H1 (cell line): ENCODE measurements around the gene CHPF. TPM values are rescaled to one million over a fixed set of nuclear protein-coding genes. Genes with fewer than 3 reads are reported as not detected.

Experiments used
- CBX5 ChIP-seq: fragments of 300-800, 300-1000 bp; sonication (generic); IDR thresholded peaks from 2 replicates; pipeline ENCODE4 v1.7.1; 2016; ENCODE audit warnings: antibody characterized with exemption, low read length, low read depth
- CBX8 ChIP-seq: fragments of 300-800, 300-1000 bp; sonication (generic); IDR thresholded peaks from 2 replicates; pipeline ENCODE4 v1.7.1; 2016; ENCODE audit warnings: low read depth, low read length, borderline replicate concordance
- CHD7 ChIP-seq: fragments of 300-600 bp; sonication (generic); IDR thresholded peaks from 2 replicates; pipeline ENCODE4 v1.7.1; 2012; ENCODE audit warnings: low read length, moderate library complexity, mild to moderate bottlenecking, inconsistent platforms; ENCODE audit not compliant: insufficient replicate concordance
- CTBP2 ChIP-seq: IDR thresholded peaks from 2 replicates; pipeline ENCODE4 v1.7.0; 2011; ENCODE audit warnings: borderline replicate concordance, mild to moderate bottlenecking, moderate library complexity, mixed read lengths, low read length; ENCODE audit not compliant: insufficient read depth, insufficient read length
- EZH2 ChIP-seq: fragments of 200-600 bp; sonication (generic); IDR thresholded peaks from 2 replicates; pipeline ENCODE4 v1.7.1; 2012; ENCODE audit warnings: low read depth, mild to moderate bottlenecking, moderate library complexity, low read length, inconsistent platforms; ENCODE audit not compliant: severe bottlenecking
- KDM1A ChIP-seq: fragments of 200-600, 300-600 bp; sonication (generic); IDR thresholded peaks from 2 replicates; pipeline ENCODE4 v1.7.1; 2016; ENCODE audit warnings: mild to moderate bottlenecking, low read length, borderline replicate concordance
- POLR2AphosphoS5 ChIP-seq: IDR thresholded peaks from 2 replicates; pipeline ENCODE4 v1.6.1; 2011; ENCODE audit warnings: low read depth, low read length
- SP1 ChIP-seq: IDR thresholded peaks from 2 replicates; pipeline ENCODE4 v1.6.1; 2011; ENCODE audit warnings: low read depth, low read length
- SP2 ChIP-seq: IDR thresholded peaks from 2 replicates; pipeline ENCODE4 v1.6.1; 2012; ENCODE audit warnings: mild to moderate bottlenecking, low read length, inconsistent platforms
- polyA plus RNA-seq, 7 experiments: library from polyadenylated mRNA; depleted of rRNA in 3 of 7; stranded (reverse) in 5 of 7; unstranded in 2 of 7; fragments of >200 nt in 5 of 7; fragments of 200-250 nt in 2 of 7; gene quantifications; 1 replicate in 5 of 7; 2 replicates in 1 of 7; 4 replicates in 1 of 7; pipeline versions ENCODE4 v1.2.1 to v1.2.3, GENCODE V29; 2011 to 2013; ENCODE audit warnings: missing spikeins in 2 of 7, mixed read lengths in 2 of 7
- total RNA-seq: library from RNA; stranded (reverse); fragmentation: NEBNext Ultra II Directional; extraction: Animal tissue kit (Norgen Biotek cat#: 25700); gene quantifications from 2 replicates; pipeline ENCODE4 v1.2.1, GENCODE V29; 2021

The CHPF gene
- total and polyA plus RNA-seq, 2 of the 8 experiments (the other 6 are each of a cell fraction or from before 2014, with no cell fraction given), result 62.9 to 67.3 TPM

GRCh38 chr2:219526320-219527075, 17.1 kb downstream of the CHPF start (continued):
- TF ChIP-seq CHD7, result no peak
- no peak for TF ChIP-seq EZH2
- TF ChIP-seq CTBP2, result no peak
- TF ChIP-seq SP1, result no peak
- no peak for TF ChIP-seq POLR2AphosphoS5
- TF ChIP-seq CBX8, result no peak
- no peak for TF ChIP-seq KDM1A
- TF ChIP-seq CBX5, result no peak
- no peak for TF ChIP-seq SP2
